A549 (cell line): Measurements from ENCODE around the gene KLRC4. TPM values are rescaled to one million over a fixed set of nuclear protein-coding genes. Genes with fewer than 3 reads are reported as not detected.

Experiments used
- ATAC-seq, 2 experiments: fragments of 200-7000 bp in 1 of 2; fragments of >200 bp in 1 of 2; cut with Nextera tagmentation in 1 of 2; cut with Tn5 transposase in 1 of 2; 3 replicates each; pipeline versions ENCODE4 v1.8.0 to v1.9.1; 2018 to 2020; ENCODE audit warnings: mild to moderate bottlenecking in 1 of 2, moderate library complexity in 1 of 2
- CTCF ChIA-PET: fragments of 300-600 bp; sonication (Branson Sonifier 250); formaldehyde crosslinking; extraction: SDS; loops from one replicate; lab custom pipeline; 2021; ENCODE audit warnings: antibody characterized with exemption, inconsistent platforms; lab: Yijun Ruan, JAX
- POLR2A ChIA-PET: fragments of 350-600 bp; formaldehyde crosslinking; extraction: SDS; loops from one replicate; lab custom pipeline; 2021; ENCODE audit warnings: antibody characterized with exemption, inconsistent platforms; lab: Yijun Ruan, JAX
- DNase-seq, 2 experiments: peaks; one replicate each; pipeline versions ENCODE4 v3.0.0 to v3.0.0-alpha.2; 2011 to 2016; ENCODE audit warnings: low read depth in 1 of 2, low spot score in 1 of 2
- FAIRE-seq: peaks from 2 replicates; lab custom pipeline; 2011; peaks lifted over from hg19 to GRCh38; lab: Jason Lieb, UNC
- H3K27ac ChIP-seq, 2 experiments: fragments of >200 bp; sonication (Bioruptor Twin); formaldehyde crosslinking; 3 replicates each; pipeline ENCODE4 v1.5.1; 2016 to 2017
- H3K4me1 ChIP-seq: fragments of >200 bp; sonication (Bioruptor Twin); formaldehyde crosslinking; 3 replicates; pipeline ENCODE4 v1.6.1; 2016
- H3K4me2 ChIP-seq: fragments of >200 bp; sonication (Bioruptor Twin); formaldehyde crosslinking; 3 replicates; pipeline ENCODE4 v1.6.1; 2016
- H3K4me3 ChIP-seq: fragments of >200 bp; sonication (Bioruptor Twin); formaldehyde crosslinking; 3 replicates; pipeline ENCODE4 v1.5.1; 2016
- H3K9me3 ChIP-seq: fragments of >200 bp; sonication (Bioruptor Twin); formaldehyde crosslinking; 3 replicates; pipeline ENCODE4 v1.6.1; 2016
- BHLHE40 ChIP-seq: IDR thresholded peaks from 2 replicates; pipeline ENCODE4 v1.6.1; 2012; ENCODE audit warnings: low read depth, low read length, inconsistent platforms
- CBX2 ChIP-seq: fragments of 200-600 bp; sonication (generic); IDR thresholded peaks from 2 replicates; pipeline ENCODE4 v1.6.1; 2016; ENCODE audit warnings: low read depth, mild to moderate bottlenecking, borderline replicate concordance
- CHD2 ChIP-seq: fragments of 150-350 bp; IDR thresholded peaks from 2 replicates; pipeline ENCODE4 v1.6.1; 2014; ENCODE audit warnings: low read length; ENCODE audit not compliant: partially characterized antibody
- EP300 ChIP-seq, 2 experiments: fragments of >200 bp; sonication (Bioruptor Twin); formaldehyde crosslinking; IDR thresholded peaks; 2 replicates in 1 of 2; 3 replicates in 1 of 2; pipeline ENCODE4 v1.6.1; 2016 to 2017
- ESRRA ChIP-seq: fragments of 150-350 bp; IDR thresholded peaks from 2 replicates; pipeline ENCODE4 v1.6.1; 2014; ENCODE audit warnings: mild to moderate bottlenecking, low read length, borderline replicate concordance
- FOSB ChIP-seq: fragments of 250-450 bp; sonication (Bioruptor Pico); IDR thresholded peaks from 2 replicates; pipeline ENCODE4 v1.5.0; 2020; ENCODE audit warnings: mild to moderate bottlenecking, moderate library complexity
- HOXB13 ChIP-seq: fragments of 250-450 bp; sonication (Bioruptor Pico); IDR thresholded peaks from 2 replicates; pipeline ENCODE4 v1.5.0; 2020; ENCODE audit warnings: low read depth, mild to moderate bottlenecking, moderate library complexity
- HOXB5 ChIP-seq: fragments of 250-450 bp; sonication (Bioruptor Pico); IDR thresholded peaks from 2 replicates; pipeline ENCODE4 v1.5.0; 2020; ENCODE audit warnings: mild to moderate bottlenecking, moderate library complexity
- JUN ChIP-seq, 2 experiments: fragments of >200 bp; sonication (Bioruptor Twin); formaldehyde crosslinking; IDR thresholded peaks; 2 replicates in 1 of 2; 3 replicates in 1 of 2; pipeline ENCODE4 v1.6.1; 2016 to 2017
- JUNB ChIP-seq: fragments of >200 bp; sonication (Bioruptor Twin); formaldehyde crosslinking; IDR thresholded peaks from 2 replicates; pipeline ENCODE4 v1.6.1; 2016
- KDM1A ChIP-seq: fragments of 200-600 bp; sonication (generic); IDR thresholded peaks from 2 replicates; pipeline ENCODE4 v1.6.1; 2016; ENCODE audit warnings: low read depth, mild to moderate bottlenecking
- NFE2L2 ChIP-seq: fragments of 150-350 bp; conservative IDR thresholded peaks from 2 replicates; pipeline ENCODE4 v1.6.1; 2014; ENCODE audit warnings: low read length
- NR3C1 ChIP-seq: fragments of >200 bp; sonication (Bioruptor Twin); formaldehyde crosslinking; IDR thresholded peaks from 3 replicates; pipeline ENCODE4 v1.6.1; 2017
- RARB ChIP-seq: fragments of 250-450 bp; sonication (Bioruptor Pico); IDR thresholded peaks from 2 replicates; pipeline ENCODE4 v1.8.0; 2021; ENCODE audit warnings: mild to moderate bottlenecking, moderate library complexity
- RCOR1 ChIP-seq: fragments of 150-350 bp; IDR thresholded peaks from 2 replicates; pipeline ENCODE4 v1.6.1; 2014; ENCODE audit warnings: antibody characterized with exemption, low read length, low read depth
- RFX5 ChIP-seq: fragments of 450-650 bp; IDR thresholded peaks from 2 replicates; pipeline ENCODE4 v1.7.1; 2014; ENCODE audit warnings: antibody characterized with exemption, mild to moderate bottlenecking, moderate library complexity
- RNF2 ChIP-seq: fragments of 200-600 bp; sonication (generic); IDR thresholded peaks from 2 replicates; pipeline ENCODE4 v1.6.1; 2016; ENCODE audit warnings: low read depth, mild to moderate bottlenecking, antibody characterized with exemption, moderate library complexity, borderline replicate concordance
- ZFP36 ChIP-seq: fragments of 450-650 bp; IDR thresholded peaks from 2 replicates; pipeline ENCODE4 v1.6.1; 2014; ENCODE audit warnings: borderline replicate concordance; ENCODE audit not compliant: partially characterized antibody
- ZSCAN20 ChIP-seq: fragments of 250-450 bp; sonication (Bioruptor Pico); IDR thresholded peaks from 2 replicates; pipeline ENCODE4 v1.8.0; 2022; ENCODE audit warnings: mild to moderate bottlenecking, moderate library complexity
- WGBS: methylation state at CpG from one replicate; pipeline ENCODE4 v1.1.6; 2017; ENCODE audit errors: missing lambda C conversion rate; 5-methylcytosine and 5-hydroxymethylcytosine counted together
- polyA plus RNA-seq, 4 experiments: library from polyadenylated mRNA; depleted of rRNA in 3 of 4; stranded (reverse); fragments of >200 nt; fragmentation: RNase III in 1 of 4; extraction: RNeasy Plus Mini Kit Qiagen cat#74134 plus additional on column Dnase treatment in 1 of 4; gene quantifications; 2 replicates in 3 of 4; 3 replicates in 1 of 4; pipeline ENCODE4 v1.2.3, GENCODE V29; 2011 to 2017
- TF ChIP-seq, protein P1 (sequence below): IDR thresholded peaks from 2 replicates; pipeline ENCODE4 v1.6.1; 2012
- TF ChIP-seq, protein P2 (sequence below): fragments of 150-350 bp; IDR thresholded peaks from 2 replicates; pipeline ENCODE4 v1.6.1; 2014; ENCODE audit warnings: low read depth, mild to moderate bottlenecking, low read length
- TF ChIP-seq, protein P3 (sequence below): fragments of 250-450 bp; sonication (Bioruptor Pico); IDR thresholded peaks from 2 replicates; pipeline ENCODE4 v1.5.0; 2021; ENCODE audit warnings: mild to moderate bottlenecking, moderate library complexity, borderline replicate concordance
- TF ChIP-seq, protein P4 (sequence below): fragments of >200 bp; sonication (Bioruptor Twin); formaldehyde crosslinking; IDR thresholded peaks from 2 replicates; pipeline ENCODE4 v1.6.1; 2016

KLRC4 gene
- polyA plus RNA-seq, 2 of the 4 experiments (the other 2 are of a cell fraction), result not detected

DNA sequence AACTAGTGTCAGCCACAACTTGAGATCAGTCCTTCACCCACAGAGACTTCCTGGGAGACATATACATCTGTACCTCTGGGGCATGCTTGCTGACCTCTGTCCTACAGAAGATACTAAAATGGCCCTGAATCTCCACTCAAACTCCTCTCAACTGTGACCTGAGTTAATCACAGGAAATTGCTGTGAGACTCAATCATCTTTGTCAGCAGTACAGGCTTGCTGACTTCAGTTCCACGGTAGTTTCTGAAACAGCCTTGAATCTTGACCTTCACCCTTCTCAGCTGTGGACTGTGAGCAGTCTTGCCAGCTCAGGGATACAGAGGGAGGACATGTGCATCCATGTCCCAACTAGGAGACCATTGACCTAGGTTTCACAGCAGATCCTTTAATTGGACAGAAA lies 45.0 kb upstream of the KLRC4 start:
- 31% methylated on average over 1 of the region's 1 CpG for WGBS
- CTCF ChIA-PET, result no interaction called here

DNA sequence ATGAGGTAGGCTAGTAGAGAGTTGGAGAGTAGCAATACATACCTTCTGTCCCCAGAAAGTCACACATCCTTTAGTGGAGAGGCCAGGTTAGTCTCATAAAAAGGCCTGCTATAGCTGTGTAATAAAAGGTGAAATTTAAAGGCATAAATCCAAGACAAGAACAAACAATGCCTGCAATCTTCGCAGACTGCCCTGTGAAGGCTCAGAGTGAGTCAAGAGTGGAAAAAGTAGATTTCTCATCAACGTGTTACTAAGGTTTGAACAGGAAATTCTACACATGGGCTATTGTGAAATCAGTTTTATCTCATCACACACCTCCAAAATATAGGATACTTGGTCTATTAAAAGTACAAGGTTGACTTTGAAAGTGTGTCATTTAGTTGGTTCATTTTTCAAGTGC lies 43.6 kb upstream of the KLRC4 start, which contains the start of gene KLRC1:
Gene KLRC1, minus strand, starts transcription at position 222 of the 400 bp plus-strand sequence. CDS start 2,221 bp downstream, outside the sequence.
- WGBS, result 21% methylated on average over 2 of the region's 2 CpGs
- ChIA-PET POLR2A (no interaction called here), CTCF (no interaction called here)
- no peak within 1 kb of the TSS for H3K4me3 ChIP-seq
- TF ChIP-seq RARB (no peak), RNF2 (no peak), FOSB (no peak), JUNB (no peak), KDM1A (no peak), NFE2L2 (no peak), JUN (IDR thresholded peaks at IDR 0.05) (no peak), HOXB5 (CRISPR knock-in tag) (no peak), CHD2 (no peak), HOXB13 (CRISPR knock-in tag) (no peak), RCOR1 (no peak), EP300 (IDR thresholded peaks at IDR 0.05) (no peak), ESRRA (no peak)
- TF ChIP-seq, protein P1, sequence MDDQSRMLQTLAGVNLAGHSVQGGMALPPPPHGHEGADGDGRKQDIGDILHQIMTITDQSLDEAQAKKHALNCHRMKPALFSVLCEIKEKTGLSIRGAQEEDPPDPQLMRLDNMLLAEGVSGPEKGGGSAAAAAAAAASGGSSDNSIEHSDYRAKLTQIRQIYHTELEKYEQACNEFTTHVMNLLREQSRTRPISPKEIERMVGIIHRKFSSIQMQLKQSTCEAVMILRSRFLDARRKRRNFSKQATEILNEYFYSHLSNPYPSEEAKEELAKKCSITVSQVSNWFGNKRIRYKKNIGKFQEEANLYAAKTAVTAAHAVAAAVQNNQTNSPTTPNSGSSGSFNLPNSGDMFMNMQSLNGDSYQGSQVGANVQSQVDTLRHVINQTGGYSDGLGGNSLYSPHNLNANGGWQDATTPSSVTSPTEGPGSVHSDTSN, result no peak
- TF ChIP-seq, protein P2, sequence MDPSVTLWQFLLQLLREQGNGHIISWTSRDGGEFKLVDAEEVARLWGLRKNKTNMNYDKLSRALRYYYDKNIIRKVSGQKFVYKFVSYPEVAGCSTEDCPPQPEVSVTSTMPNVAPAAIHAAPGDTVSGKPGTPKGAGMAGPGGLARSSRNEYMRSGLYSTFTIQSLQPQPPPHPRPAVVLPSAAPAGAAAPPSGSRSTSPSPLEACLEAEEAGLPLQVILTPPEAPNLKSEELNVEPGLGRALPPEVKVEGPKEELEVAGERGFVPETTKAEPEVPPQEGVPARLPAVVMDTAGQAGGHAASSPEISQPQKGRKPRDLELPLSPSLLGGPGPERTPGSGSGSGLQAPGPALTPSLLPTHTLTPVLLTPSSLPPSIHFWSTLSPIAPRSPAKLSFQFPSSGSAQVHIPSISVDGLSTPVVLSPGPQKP, result no peak
- TF ChIP-seq, protein P3, sequence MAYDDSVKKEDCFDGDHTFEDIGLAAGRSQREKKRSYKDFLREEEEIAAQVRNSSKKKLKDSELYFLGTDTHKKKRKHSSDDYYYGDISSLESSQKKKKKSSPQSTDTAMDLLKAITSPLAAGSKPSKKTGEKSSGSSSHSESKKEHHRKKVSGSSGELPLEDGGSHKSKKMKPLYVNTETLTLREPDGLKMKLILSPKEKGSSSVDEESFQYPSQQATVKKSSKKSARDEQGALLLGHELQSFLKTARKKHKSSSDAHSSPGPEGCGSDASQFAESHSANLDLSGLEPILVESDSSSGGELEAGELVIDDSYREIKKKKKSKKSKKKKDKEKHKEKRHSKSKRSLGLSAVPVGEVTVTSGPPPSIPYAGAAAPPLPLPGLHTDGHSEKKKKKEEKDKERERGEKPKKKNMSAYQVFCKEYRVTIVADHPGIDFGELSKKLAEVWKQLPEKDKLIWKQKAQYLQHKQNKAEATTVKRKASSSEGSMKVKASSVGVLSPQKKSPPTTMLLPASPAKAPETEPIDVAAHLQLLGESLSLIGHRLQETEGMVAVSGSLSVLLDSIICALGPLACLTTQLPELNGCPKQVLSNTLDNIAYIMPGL, result no peak
- TF ChIP-seq, protein P4, sequence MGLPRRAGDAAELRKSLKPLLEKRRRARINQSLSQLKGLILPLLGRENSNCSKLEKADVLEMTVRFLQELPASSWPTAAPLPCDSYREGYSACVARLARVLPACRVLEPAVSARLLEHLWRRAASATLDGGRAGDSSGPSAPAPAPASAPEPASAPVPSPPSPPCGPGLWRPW, result no peak
- FAIRE-seq (peak; percentile 23), DNase-seq (no peak), ATAC-seq (no peak)
- peaks cover 19% of the 10 kb centered on the region; the same call in 2 of the 3 replicates for H3K9me3 ChIP-seq
- H3K27ac ChIP-seq, result no peak within 1 kb of the TSS
- no peak within 1 kb of the TSS for H3K4me2 ChIP-seq
- no peaks in the 10 kb centered on the region for H3K4me1 ChIP-seq

More for the DNA sequence above, 45.0 kb upstream of the KLRC4 start:
- Histone ChIP-seq H3K4me1 (no peaks in the 10 kb centered on the region), H3K4me3 (no peak overlapping the region), H3K4me2 (no peak overlapping the region), H3K9me3 (peaks cover 19% of the 10 kb centered on the region; the same call in 2 of the 3 replicates), H3K27ac (no peak overlapping the region)
- ATAC-seq (no peak), FAIRE-seq (no peak), DNase-seq (no peak)
- POLR2A ChIA-PET, result no interaction called here
- TF ChIP-seq, protein P2, result no peak
- TF ChIP-seq CBX2 (no peak), ZFP36 (no peak), NR3C1 (no peak), HOXB13 (CRISPR knock-in tag) (no peak), RFX5 (no peak), ZSCAN20 (no peak), RARB (no peak), BHLHE40 (no peak)
- TF ChIP-seq, protein P4, result no peak
